GM12892 (cell line): Measurements from ENCODE around the gene NEURL1.
"Not testable (repeated sequence)": the region's sequence is repeated elsewhere in the genome, so short reads cannot be mapped to it uniquely, and the experiment has no call there.

Experiments used
- DNase-seq: peaks from one replicate; pipeline ENCODE4 v3.0.0; 2011; ENCODE audit not compliant: insufficient read length
- FAIRE-seq: peaks from 2 replicates; lab custom pipeline; 2011; peaks lifted over from hg19 to GRCh38; lab: Jason Lieb, UNC
- POLR2A ChIP-seq: IDR thresholded peaks from 2 replicates; pipeline ENCODE4 v1.6.1; 2011; ENCODE audit warnings: low read depth, low read length, control low read depth
- POLR2AphosphoS5 ChIP-seq: IDR thresholded peaks from 2 replicates; pipeline ENCODE4 v1.6.1; 2011; ENCODE audit warnings: low read depth, low read length, control low read depth
- TAF1 ChIP-seq: IDR thresholded peaks from 2 replicates; pipeline ENCODE4 v1.6.1; 2011; ENCODE audit warnings: low read depth, mild to moderate bottlenecking, control low read depth, low read length, borderline replicate concordance

Gene NEURL1

DNA sequence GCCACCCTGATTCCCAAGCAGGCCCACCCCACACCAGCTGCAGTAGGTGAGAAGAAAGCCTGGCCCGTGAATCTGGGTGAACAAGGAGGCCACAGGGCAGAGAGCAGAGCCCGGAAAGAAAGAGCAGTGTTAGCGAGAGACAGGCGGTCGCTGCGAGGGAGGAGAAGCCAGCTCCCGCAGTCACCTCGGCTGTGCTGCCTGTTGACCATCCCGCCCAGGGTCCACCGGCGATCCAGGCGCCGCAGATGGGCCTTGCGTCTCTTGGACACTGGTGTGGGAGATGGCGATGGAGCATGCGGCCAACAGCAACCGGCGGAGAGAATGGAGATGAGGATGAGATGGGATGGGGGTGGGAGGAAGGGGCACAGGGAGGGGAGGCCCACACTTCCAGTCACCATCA, 128.8 kb downstream of the NEURL1 start:
- DNase-seq (no peak), FAIRE-seq (no peak)
- TF ChIP-seq TAF1 (no peak), POLR2A (no peak), POLR2AphosphoS5 (no peak)

DNA sequence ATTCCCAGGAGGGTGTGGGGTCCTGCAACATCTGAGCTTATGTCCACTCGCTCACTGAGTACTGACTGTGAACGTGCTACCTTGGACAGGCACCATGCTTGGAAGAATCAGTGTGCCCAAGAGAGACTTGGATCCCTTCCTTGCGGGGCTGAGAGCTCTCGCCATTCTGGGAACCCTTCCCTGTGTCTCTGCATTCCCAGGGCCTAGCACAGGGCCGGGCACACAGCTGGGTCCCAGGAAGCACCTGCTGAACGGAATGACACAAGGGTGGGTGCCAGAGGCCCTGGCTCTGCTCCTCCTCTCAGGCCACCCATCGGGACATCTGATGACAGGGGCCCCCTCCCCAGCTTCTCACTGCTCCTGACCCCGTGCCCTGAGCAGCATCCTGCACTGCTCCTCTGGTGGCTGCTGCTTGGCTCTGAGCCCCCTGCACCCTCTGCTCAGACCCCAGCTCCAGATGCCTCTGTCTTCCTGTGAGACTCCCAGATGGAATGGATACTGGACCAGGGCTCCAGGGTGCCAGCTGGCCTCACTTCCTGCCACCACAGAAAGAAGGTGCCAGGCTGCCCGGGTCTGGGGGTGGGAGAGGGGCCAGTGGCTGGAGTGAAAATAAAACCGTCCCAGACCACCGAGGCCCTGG, 129.6 kb downstream of the NEURL1 start:
- DNase-seq (no peak), FAIRE-seq (no peak)
- TF ChIP-seq TAF1 (no peak), POLR2AphosphoS5 (no peak), POLR2A (no peak)

DNA sequence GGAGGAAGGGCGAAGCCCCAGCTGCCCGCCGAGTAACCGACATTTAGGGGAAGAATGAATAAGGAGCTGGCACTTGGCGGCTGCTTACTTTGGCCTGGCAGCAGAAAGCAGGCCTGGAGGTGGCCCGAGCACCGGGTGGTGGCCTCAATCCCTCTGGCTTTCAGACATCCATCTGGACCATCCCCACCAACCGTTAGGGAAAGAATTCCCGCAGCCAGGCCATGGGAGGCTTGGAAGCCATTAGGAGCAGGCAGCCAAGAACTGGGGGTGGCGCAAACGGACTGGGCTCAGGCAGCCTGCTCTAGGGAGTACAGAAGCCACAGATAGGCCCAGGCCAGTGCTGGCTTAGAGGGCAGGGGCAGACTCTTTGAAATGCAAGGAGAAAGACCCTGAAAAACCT, 132.7 kb downstream of the NEURL1 start:
- FAIRE-seq (no peak), DNase-seq (no peak)
- TF ChIP-seq POLR2A, result no peak

DNA sequence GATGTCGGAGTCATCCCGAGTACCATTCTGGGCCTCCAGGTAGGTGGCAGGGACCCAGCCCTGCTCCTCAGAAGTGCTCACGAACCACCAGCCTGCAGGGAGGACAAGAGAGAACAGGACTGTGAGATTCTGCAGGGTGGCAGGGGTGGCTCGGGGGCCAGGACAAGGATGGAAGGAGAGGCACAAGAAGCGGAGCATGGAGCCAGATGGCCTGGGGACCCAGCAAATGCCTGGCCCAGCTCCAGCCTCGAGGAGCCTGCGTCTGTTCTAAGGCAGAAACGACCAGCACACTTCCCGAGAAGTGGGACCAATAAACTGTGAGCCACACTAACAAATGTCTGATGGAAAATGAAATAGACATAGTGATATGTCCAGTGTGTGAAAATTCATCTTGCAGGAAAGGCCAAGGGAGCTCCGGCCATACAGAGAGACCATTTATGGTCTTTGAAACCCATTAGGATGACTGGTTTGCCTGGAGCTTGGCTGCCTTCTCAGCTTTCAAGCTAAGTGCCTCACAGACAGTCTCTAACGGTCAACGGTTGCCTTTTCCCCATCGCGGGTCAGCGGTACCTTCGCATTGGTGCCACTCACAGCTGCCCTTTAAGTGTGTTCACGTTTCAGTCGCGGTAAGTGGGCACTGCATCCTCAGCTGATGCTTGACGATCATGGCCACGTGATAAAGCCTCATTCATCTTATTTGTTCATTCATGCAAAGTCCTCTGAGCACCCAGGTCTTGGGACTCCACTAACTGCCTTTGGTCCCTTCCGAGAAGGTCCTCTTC, 133.8 kb downstream of the NEURL1 start:
- FAIRE-seq (no peak), DNase-seq (no peak)
- TF ChIP-seq TAF1 (no peak), POLR2AphosphoS5 (no peak), POLR2A (no peak)

DNA sequence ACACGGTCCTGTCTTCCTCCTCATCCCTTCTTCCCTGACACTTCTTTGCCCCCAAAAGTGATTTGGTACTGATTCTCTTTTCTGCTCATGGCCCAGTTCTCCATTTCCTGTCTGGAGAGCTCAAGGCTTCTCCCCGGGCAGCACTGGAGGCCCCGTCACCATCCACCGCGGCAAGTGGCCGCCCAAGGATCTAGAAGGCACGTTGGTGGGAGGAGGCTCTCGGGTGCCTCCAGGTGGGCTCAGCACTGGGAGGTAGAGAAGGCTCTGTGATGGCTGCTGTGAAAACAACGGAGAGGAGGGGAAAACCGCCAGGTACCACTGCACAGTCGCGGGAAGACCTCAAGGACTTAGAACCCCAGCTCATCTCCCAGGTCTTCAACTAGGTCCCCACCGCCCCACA, 134.4 kb downstream of the NEURL1 start:
- DNase-seq, result no peak
- FAIRE-seq, result no peak
- TF ChIP-seq POLR2AphosphoS5 (no peak), POLR2A (no peak), TAF1 (no peak)

DNA sequence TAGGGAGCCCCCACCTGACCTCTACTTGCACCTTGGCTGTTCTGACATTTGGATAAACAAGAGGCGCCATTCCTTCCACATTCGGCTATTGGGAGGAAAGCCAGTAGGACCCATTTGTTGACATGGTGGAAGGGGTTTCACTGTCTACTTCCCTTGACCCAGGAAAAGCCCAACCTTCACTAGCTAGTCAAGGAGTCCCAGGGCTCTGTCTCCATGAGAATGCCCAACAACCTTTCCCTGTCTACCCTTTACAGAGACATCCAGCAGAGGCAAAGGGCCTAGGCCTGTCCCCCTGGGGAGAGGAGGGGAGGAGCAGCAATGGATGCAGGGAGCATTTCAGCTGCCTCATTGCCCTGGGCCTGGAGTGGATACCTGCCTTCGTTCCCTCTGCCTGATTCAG, 136.1 kb downstream of the NEURL1 start:
- TF ChIP-seq POLR2A, result no peak
- TF ChIP-seq POLR2AphosphoS5, result no peak
- TF ChIP-seq TAF1, result no peak
- DNase-seq (no peak), FAIRE-seq (no peak)

DNA sequence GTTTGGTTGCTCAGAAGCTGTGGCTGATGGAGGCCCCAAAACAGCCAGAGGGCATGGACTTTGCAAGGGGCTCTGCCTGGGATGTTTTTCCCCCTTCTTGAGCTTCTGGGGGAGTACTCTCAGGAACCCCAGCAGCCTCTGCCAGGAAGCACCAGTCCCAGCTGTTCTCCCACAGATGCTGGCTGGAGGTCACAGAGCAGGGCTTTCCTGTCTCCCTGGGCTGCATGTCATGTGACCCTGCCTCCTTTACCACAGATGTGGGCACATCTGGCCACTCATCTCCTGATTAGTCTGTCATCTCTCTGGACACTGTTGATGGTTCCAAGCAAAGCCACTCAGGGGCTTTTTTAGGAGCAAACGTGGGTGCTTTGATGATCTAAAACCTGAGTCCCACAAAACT, 136.7 kb downstream of the NEURL1 start:
- DNase-seq, result no peak
- no peak for TF ChIP-seq POLR2A
- TF ChIP-seq TAF1, result no peak
- no peak for TF ChIP-seq POLR2AphosphoS5
- no peak for FAIRE-seq

DNA sequence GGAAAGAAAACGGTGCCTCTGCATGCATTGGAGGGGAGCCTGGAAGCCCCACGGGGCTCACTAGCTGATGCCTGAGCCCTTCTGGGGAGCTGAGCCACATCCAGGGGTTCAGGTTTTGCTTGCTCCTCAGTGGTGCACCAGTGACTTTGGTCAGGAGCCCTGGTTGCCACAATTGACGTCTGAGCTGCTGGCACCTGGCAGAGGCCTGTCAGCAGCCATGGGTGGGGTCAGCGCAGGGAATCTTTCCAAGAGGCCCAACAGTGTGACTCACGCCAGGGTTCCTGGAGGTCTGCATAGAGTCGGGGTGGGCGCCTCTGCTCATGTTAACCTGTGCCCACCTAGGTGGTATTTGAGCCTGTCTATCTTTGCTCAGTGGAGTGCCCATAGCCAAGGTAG, 138.7 kb downstream of the NEURL1 start:
- DNase-seq (no peak), FAIRE-seq (no peak)
- TF ChIP-seq POLR2AphosphoS5 (no peak), POLR2A (no peak), TAF1 (no peak)

DNA sequence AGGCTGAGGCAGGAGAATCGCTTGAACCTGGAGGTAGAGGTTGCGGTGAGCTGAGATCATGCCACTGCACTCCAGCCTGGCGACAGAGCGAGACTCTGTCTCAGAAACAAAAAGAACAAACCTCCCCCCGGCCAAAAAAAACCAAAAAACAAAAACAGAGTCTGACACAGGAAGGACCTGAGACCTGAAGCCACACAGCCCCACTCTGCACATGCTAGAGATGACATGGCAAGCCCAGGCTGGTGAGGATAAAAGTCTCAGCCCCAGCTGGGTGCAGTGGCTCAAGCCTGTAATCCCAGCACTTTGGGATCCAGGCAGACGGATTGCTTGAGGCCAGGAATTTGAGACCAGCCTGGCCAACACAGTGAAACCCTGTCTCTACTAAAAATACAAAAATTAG, 139.4 kb downstream of the NEURL1 start:
- not testable (repeated sequence) for FAIRE-seq, DNase-seq

DNA sequence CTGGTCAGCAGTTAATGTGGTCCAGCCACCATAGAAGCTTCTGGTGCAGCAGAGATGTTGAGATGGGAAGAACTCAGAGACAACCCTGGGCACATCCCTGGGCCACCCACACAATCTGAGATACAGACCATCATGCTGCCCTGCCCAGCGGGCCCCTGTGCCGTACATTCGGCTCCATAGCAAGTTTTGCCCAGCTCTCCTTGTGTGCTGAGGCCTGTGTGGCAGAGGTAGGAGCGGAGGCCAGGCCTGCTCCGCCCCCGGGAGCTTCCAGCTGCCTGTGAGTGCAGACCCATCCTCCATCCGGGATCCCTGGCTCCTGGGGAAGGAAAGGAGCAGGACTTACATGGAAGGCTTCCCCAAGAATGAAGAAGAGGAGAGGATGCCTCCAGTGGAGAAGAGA, 140.3 kb downstream of the NEURL1 start:
- no peak for TF ChIP-seq TAF1
- TF ChIP-seq POLR2AphosphoS5, result no peak
- DNase-seq (no peak), FAIRE-seq (no peak)

DNA sequence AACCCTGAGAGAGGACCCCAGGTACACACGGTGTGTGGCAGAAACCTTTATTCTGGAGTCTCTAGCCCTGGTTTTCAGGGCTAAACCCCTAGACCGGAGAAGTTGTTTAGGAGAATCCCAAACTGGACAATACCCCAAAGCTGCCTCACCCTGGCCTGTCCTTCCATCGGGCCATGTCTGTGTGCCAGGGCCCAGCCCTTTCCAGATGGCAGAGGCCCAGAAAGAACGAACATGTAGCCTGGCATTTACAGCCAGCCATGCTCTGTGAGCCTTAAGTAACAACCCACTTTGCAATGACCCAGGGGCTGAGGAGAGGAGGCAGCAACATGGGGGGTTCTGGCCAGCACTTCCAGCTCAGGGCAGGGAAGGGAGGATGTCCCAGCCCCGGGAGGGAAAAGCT, 142.1 kb downstream of the NEURL1 start:
- FAIRE-seq (no peak), DNase-seq (no peak)
- TF ChIP-seq POLR2A (no peak), POLR2AphosphoS5 (no peak), TAF1 (no peak)

DNA sequence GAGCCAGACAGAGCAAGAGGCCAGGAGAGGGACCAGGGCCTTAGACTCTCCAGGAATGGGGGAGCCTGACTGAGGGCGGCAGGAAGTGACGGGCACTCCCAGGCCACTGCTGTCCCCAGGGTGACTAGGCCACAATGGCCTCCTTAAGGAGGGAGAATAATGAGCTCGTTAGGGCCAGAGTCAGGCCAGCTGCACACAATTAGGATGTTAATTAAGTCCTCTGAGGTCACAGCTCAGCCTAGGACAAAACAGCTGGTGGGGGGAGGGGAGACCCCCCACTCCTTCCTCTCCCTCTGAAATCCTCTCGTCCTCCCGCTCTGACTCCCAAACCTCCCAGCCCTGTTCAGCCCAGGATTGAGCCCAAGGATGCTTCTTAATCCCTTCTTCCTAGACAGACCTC, 143.0 kb downstream of the NEURL1 start:
- TF ChIP-seq TAF1 (no peak), POLR2AphosphoS5 (no peak), POLR2A (no peak)
- DNase-seq (no peak), FAIRE-seq (no peak)
